ENCODE measurements around the gene ZNF620.

Gene ZNF620

DNA sequence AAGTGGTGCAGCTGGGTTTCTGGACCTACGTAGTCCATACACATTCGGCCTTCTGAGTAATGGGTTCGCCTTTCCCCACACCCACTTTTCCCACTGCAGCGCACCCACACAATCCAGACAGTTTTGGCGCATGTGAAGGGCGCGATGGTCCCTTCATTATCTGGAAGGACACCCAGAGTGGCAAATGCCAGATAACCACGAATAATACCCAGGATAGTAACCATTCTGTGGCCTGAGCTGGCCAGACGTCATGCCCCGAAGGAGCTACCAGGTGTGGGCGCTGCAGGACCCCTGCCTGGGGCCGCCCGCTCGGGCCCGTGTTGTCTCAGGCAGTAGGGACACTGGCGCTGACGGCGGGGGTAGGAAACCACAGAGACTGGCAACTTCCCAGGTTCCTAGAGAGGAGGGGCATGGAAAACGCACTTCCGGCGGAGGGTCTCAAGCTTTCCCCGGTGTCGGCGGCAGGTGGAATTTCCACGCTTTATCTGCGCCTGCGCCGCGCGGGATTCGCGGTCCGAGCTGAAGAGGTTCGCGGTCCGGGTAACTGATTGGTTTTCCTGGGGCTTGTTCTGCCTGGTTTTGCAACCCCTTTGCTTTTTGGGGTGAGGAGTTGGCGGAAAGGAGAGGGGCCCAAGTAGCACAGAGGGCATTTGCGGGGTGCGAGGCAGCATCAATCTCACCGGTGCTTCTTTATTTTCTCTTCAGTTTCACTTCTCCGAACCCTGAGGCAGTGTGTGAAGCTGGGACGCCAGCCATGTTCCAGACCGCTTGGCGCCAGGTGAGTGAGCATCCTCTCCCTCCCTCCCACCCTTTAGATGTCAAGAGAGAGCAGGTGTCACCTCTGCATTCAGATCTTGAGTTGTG lies at the start of gene ZNF620 (continued):
- TF ChIP-seq ZNF140 (tag by site-specific recombination; IDR thresholded peaks at IDR 0.05) (no peak), WT1 (tag by site-specific recombination; IDR thresholded peaks at IDR 0.05) (no peak), ZEB2 (tag by site-specific recombination; IDR thresholded peaks at IDR 0.05) (peak; percentile 46; the same call in 1 of the 2 replicates), ZBTB1 (tag by site-specific recombination; IDR thresholded peaks at IDR 0.05) (no peak), REPIN1 (tag by site-specific recombination; IDR thresholded peaks at IDR 0.05; ENCODE audit: low read depth) (no peak), ZNF473 (tag by site-specific recombination; IDR thresholded peaks at IDR 0.05) (no peak), ZXDB (tag by site-specific recombination; IDR thresholded peaks at IDR 0.05) (peak; percentile 55), ZNF341 (tag by site-specific recombination; IDR thresholded peaks at IDR 0.05; ENCODE audit: low read depth) (peak; percentile 77), ZNF292 (tag by site-specific recombination; IDR thresholded peaks at IDR 0.05; ENCODE audit: borderline replicate concordance, low read depth) (no peak), ZBTB17 (tag by site-specific recombination; IDR thresholded peaks at IDR 0.05) (peak; percentile 72), ZNF626 (tag by site-specific recombination; IDR thresholded peaks at IDR 0.05) (no peak), OSR2 (tag by site-specific recombination; IDR thresholded peaks at IDR 0.05) (no peak), IKZF3 (tag by site-specific recombination; IDR thresholded peaks at IDR 0.05) (peak; percentile 76; the same call in 1 of the 2 replicates), HOXC10 (CRISPR knock-in tag; IDR thresholded peaks at IDR 0.05) (no peak), ZNF623 (tag by site-specific recombination; IDR thresholded peaks at IDR 0.05) (no peak), SP2 (tag by site-specific recombination; IDR thresholded peaks at IDR 0.05) (peak; percentile 65), ZNF600 (tag by site-specific recombination; IDR thresholded peaks at IDR 0.05) (peak; percentile 75; the same call in 1 of the 2 replicates), ZBTB8A (tag by site-specific recombination; IDR thresholded peaks at IDR 0.05) (no peak), ZBTB20 (tag by site-specific recombination; IDR thresholded peaks at IDR 0.05) (no peak), ZNF324 (tag by site-specific recombination; IDR thresholded peaks at IDR 0.05) (no peak), HOXD13 (CRISPR knock-in tag; IDR thresholded peaks at IDR 0.05; ENCODE audit: borderline replicate concordance) (no peak), GLIS1 (tag by site-specific recombination; IDR thresholded peaks at IDR 0.05) (no peak)
- TF ChIP-seq, protein P1, sequence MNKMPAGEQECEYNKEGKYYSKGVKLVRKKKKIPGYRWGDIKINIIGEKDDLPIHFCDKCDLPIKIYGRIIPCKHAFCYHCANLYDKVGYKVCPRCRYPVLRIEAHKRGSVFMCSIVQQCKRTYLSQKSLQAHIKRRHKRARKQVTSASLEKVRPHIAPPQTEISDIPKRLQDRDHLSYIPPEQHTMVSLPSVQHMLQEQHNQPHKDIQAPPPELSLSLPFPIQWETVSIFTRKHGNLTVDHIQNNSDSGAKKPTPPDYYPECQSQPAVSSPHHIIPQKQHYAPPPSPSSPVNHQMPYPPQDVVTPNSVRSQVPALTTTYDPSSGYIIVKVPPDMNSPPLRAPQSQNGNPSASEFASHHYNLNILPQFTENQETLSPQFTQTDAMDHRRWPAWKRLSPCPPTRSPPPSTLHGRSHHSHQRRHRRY (tag by site-specific recombination; IDR thresholded peaks at IDR 0.05), result no peak
- TF ChIP-seq, protein P2, sequence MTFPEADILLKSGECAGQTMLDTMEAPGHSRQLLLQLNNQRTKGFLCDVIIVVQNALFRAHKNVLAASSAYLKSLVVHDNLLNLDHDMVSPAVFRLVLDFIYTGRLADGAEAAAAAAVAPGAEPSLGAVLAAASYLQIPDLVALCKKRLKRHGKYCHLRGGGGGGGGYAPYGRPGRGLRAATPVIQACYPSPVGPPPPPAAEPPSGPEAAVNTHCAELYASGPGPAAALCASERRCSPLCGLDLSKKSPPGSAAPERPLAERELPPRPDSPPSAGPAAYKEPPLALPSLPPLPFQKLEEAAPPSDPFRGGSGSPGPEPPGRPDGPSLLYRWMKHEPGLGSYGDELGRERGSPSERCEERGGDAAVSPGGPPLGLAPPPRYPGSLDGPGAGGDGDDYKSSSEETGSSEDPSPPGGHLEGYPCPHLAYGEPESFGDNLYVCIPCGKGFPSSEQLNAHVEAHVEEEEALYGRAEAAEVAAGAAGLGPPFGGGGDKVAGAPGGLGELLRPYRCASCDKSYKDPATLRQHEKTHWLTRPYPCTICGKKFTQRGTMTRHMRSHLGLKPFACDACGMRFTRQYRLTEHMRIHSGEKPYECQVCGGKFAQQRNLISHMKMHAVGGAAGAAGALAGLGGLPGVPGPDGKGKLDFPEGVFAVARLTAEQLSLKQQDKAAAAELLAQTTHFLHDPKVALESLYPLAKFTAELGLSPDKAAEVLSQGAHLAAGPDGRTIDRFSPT (tag by site-specific recombination; IDR thresholded peaks at IDR 0.05), result peak; percentile 72
- TF ChIP-seq, protein P3, sequence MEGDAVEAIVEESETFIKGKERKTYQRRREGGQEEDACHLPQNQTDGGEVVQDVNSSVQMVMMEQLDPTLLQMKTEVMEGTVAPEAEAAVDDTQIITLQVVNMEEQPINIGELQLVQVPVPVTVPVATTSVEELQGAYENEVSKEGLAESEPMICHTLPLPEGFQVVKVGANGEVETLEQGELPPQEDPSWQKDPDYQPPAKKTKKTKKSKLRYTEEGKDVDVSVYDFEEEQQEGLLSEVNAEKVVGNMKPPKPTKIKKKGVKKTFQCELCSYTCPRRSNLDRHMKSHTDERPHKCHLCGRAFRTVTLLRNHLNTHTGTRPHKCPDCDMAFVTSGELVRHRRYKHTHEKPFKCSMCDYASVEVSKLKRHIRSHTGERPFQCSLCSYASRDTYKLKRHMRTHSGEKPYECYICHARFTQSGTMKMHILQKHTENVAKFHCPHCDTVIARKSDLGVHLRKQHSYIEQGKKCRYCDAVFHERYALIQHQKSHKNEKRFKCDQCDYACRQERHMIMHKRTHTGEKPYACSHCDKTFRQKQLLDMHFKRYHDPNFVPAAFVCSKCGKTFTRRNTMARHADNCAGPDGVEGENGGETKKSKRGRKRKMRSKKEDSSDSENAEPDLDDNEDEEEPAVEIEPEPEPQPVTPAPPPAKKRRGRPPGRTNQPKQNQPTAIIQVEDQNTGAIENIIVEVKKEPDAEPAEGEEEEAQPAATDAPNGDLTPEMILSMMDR (tag by site-specific recombination; IDR thresholded peaks at IDR 0.05), result peak; percentile 65

All from HEK293 (cell line).